IPS DF 6.9 (cell line): ENCODE results near the gene DYNC1H1.

Source experiments
- DNase-seq: peaks from one replicate; pipeline ENCODE4 v3.0.0-alpha.2; 2013; ENCODE audit warnings: low read depth, low spot score
- H3K27ac ChIP-seq: one replicate; pipeline ENCODE4 v1.5.1; 2013; ENCODE audit warnings: low read length, control low read depth
- H3K27me3 ChIP-seq: 2 replicates; pipeline ENCODE4 v1.6.1; 2013; ENCODE audit warnings: mild to moderate bottlenecking, low read length; ENCODE audit not compliant: control insufficient read depth, insufficient read depth
- H3K36me3 ChIP-seq: 2 replicates; pipeline ENCODE4 v1.6.1; 2013; ENCODE audit warnings: low read length; ENCODE audit not compliant: control insufficient read depth, insufficient read depth
- H3K4me1 ChIP-seq: 2 replicates; pipeline ENCODE4 v1.6.1; 2013; ENCODE audit warnings: low read length; ENCODE audit not compliant: control insufficient read depth, insufficient read depth
- H3K4me3 ChIP-seq: 2 replicates; pipeline ENCODE4 v1.5.1; 2013; ENCODE audit warnings: mild to moderate bottlenecking, low read length
- H3K9me3 ChIP-seq: 2 replicates; pipeline ENCODE4 v1.6.1; 2013; ENCODE audit warnings: low read length, inconsistent platforms; ENCODE audit not compliant: control insufficient read depth, insufficient read depth
- WGBS: extraction: QIAGEN DNeasy Blood & Tissue Kit; methylation state at CpG from one replicate; pipeline ENCODE4 v1.1.7; 2013; ENCODE audit warnings: mixed read lengths, missing lambda C conversion rate; ENCODE audit not compliant: insufficient read length, insufficient coverage; 5-methylcytosine and 5-hydroxymethylcytosine counted together

The DYNC1H1 gene

GRCh38 chr14:101964297-101965180 lies at the start of gene DYNC1H1:
Gene DYNC1H1 (plus strand): TSS chr14:101964573. CDS start chr14:101964692, 119 bp downstream.
- peaks cover 3% of the 10 kb centered on the region; the same call in 1 of the 2 replicates for H3K27me3 ChIP-seq
- H3K36me3 ChIP-seq = no peaks in the 10 kb centered on the region
- no CpG with 5 or more reads among the region's 115 CpGs for WGBS
- peak within 1 kb of the TSS; percentile 89 for H3K4me3 ChIP-seq
- H3K27ac ChIP-seq = no peak within 1 kb of the TSS
- peak; percentile 70 for DNase-seq
- H3K9me3 ChIP-seq = no peaks in the 10 kb centered on the region
- no peaks in the 10 kb centered on the region for H3K4me1 ChIP-seq

GRCh38 chr14:101915871-101916815 lies 48.2 kb upstream of the DYNC1H1 start:
- Histone ChIP-seq H3K4me1 (peaks cover 8% of the 10 kb centered on the region), H3K4me3 (no peak overlapping the region), H3K27me3 (no peaks in the 10 kb centered on the region), H3K9me3 (no peaks in the 10 kb centered on the region), H3K27ac (no peak overlapping the region), H3K36me3 (peaks cover 3% of the 10 kb centered on the region; the same call in 1 of the 2 replicates)
- no CpG with 5 or more reads among the region's 23 CpGs for WGBS
- no peak for DNase-seq

GRCh38 chr14:101916816-101917412 lies 47.5 kb upstream of the DYNC1H1 start:
- Histone ChIP-seq H3K4me1 (peaks cover 8% of the 10 kb centered on the region), H3K27ac (no peak overlapping the region), H3K27me3 (no peaks in the 10 kb centered on the region), H3K36me3 (peaks cover 3% of the 10 kb centered on the region; the same call in 1 of the 2 replicates), H3K9me3 (no peaks in the 10 kb centered on the region), H3K4me3 (no peak overlapping the region)
- DNase-seq = no peak
- no CpG with 5 or more reads among the region's 18 CpGs for WGBS

- H3K4me3 ChIP-seq = no peak overlapping the region
- H3K27me3 ChIP-seq = no peaks in the 10 kb centered on the region
- H3K4me1 ChIP-seq = peaks cover 8% of the 10 kb centered on the region
- DNase-seq = no peak
- no peak overlapping the region for H3K27ac ChIP-seq
- no peaks in the 10 kb centered on the region for H3K9me3 ChIP-seq
- no CpG with 5 or more reads among the region's 17 CpGs for WGBS
- peaks cover 3% of the 10 kb centered on the region; the same call in 1 of the 2 replicates for H3K36me3 ChIP-seq
Observed at GRCh38 chr14:101917413-101918017, 46.9 kb upstream of the DYNC1H1 start.

GRCh38 chr14:101918065-101918989 lies 46.0 kb upstream of the DYNC1H1 start:
- no peak for DNase-seq
- no peaks in the 10 kb centered on the region for H3K27me3 ChIP-seq
- H3K4me1 ChIP-seq = peaks cover 8% of the 10 kb centered on the region
- no peaks in the 10 kb centered on the region for H3K9me3 ChIP-seq
- H3K4me3 ChIP-seq = no peak overlapping the region
- peaks cover 3% of the 10 kb centered on the region; the same call in 1 of the 2 replicates for H3K36me3 ChIP-seq
- WGBS = no CpG with 5 or more reads among the region's 22 CpGs
- H3K27ac ChIP-seq = no peak overlapping the region

GRCh38 chr14:101920271-101920670 lies 44.1 kb upstream of the DYNC1H1 start:
- Histone ChIP-seq H3K4me3 (no peak overlapping the region), H3K4me1 (peaks cover 8% of the 10 kb centered on the region), H3K27ac (no peak overlapping the region), H3K36me3 (no peaks in the 10 kb centered on the region; the same call in 1 of the 2 replicates), H3K9me3 (no peaks in the 10 kb centered on the region), H3K27me3 (no peaks in the 10 kb centered on the region)
- no CpG with 5 or more reads among the region's 4 CpGs for WGBS
- no peak for DNase-seq

GRCh38 chr14:101922866-101923265 lies 41.5 kb upstream of the DYNC1H1 start:
- H3K4me1 ChIP-seq = no peaks in the 10 kb centered on the region
- H3K9me3 ChIP-seq = no peaks in the 10 kb centered on the region
- no peaks in the 10 kb centered on the region for H3K27me3 ChIP-seq
- no peak overlapping the region for H3K27ac ChIP-seq
- H3K4me3 ChIP-seq = no peak overlapping the region
- no CpG with 5 or more reads among the region's 7 CpGs for WGBS
- DNase-seq = no peak
- no peaks in the 10 kb centered on the region; the same call in 1 of the 2 replicates for H3K36me3 ChIP-seq

- no peak overlapping the region for H3K4me3 ChIP-seq
- H3K9me3 ChIP-seq = no peaks in the 10 kb centered on the region
- no peaks in the 10 kb centered on the region for H3K4me1 ChIP-seq
- no peaks in the 10 kb centered on the region for H3K27me3 ChIP-seq
- H3K27ac ChIP-seq = no peak overlapping the region
- no peaks in the 10 kb centered on the region; the same call in 1 of the 2 replicates for H3K36me3 ChIP-seq
- DNase-seq = no peak
- WGBS = no CpG with 5 or more reads among the region's 33 CpGs
Observed at GRCh38 chr14:101925152-101925551, 39.2 kb upstream of the DYNC1H1 start.

- no peaks in the 10 kb centered on the region for H3K27me3 ChIP-seq
- no peaks in the 10 kb centered on the region for H3K4me1 ChIP-seq
- H3K9me3 ChIP-seq = no peaks in the 10 kb centered on the region
- no peaks in the 10 kb centered on the region; the same call in 1 of the 2 replicates for H3K36me3 ChIP-seq
- no peak overlapping the region for H3K4me3 ChIP-seq
- no peak for DNase-seq
- WGBS = no CpG with 5 or more reads among the region's 8 CpGs
- no peak overlapping the region for H3K27ac ChIP-seq
Observed at GRCh38 chr14:101926085-101926484, 38.3 kb upstream of the DYNC1H1 start.
